NT2/D1 (cell line): ENCODE measurements around the gene BIRC6.

Experiments used
- SUZ12 ChIP-seq: IDR thresholded peaks from 2 replicates; pipeline ENCODE4 v1.6.1; 2011; ENCODE audit not compliant: insufficient read length, insufficient read depth; ENCODE audit errors: extremely low read depth
- ZNF274 ChIP-seq: IDR thresholded peaks from 2 replicates; pipeline ENCODE4 v1.6.1; 2011; ENCODE audit warnings: mild to moderate bottlenecking, low read depth, low read length

GRCh38 chr2:32356681-32357317, at the start of gene BIRC6:
- TF ChIP-seq SUZ12, result no peak
- no peak for TF ChIP-seq ZNF274
